Measurements from ENCODE around the gene MEIS3. TPM values are rescaled to one million over a fixed set of nuclear protein-coding genes. Genes with fewer than 3 reads are reported as not detected.

Gene MEIS3
- polyA plus RNA-seq, 4 donors, result 19.9 to 43.5 (median 28.2) TPM

GRCh38 chr19:47435883-47436417 is 16.6 kb upstream of the MEIS3 start:
- no peak for DNase-seq (ENCODE audit: low read depth in 4 of 4, low spot score in 3 of 4)

- no peak for DNase-seq (ENCODE audit: low read depth in 4 of 4, low spot score in 3 of 4)
Observed at GRCh38 chr19:47435196-47435595, 15.9 kb upstream of the MEIS3 start.

- no peak for DNase-seq (ENCODE audit: low read depth in 4 of 4, low spot score in 3 of 4)
Observed at GRCh38 chr19:47434088-47434487, 14.8 kb upstream of the MEIS3 start.

- no peak for DNase-seq (ENCODE audit: low read depth in 4 of 4, low spot score in 3 of 4)
Observed at GRCh38 chr19:47433121-47433520, 13.8 kb upstream of the MEIS3 start.

- DNase-seq (ENCODE audit: low read depth in 4 of 4, low spot score in 3 of 4), result no peak
Observed at GRCh38 chr19:47432499-47432898, 13.2 kb upstream of the MEIS3 start.

GRCh38 chr19:47432091-47432490 is 12.8 kb upstream of the MEIS3 start:
- no peak for DNase-seq (ENCODE audit: low read depth in 4 of 4, low spot score in 3 of 4)

- DNase-seq (ENCODE audit: low read depth in 4 of 4, low spot score in 3 of 4), result no peak
Observed at GRCh38 chr19:47430041-47430802, 10.9 kb upstream of the MEIS3 start.

GRCh38 chr19:47429140-47429793 is 9.9 kb upstream of the MEIS3 start:
- DNase-seq (ENCODE audit: low read depth in 4 of 4, low spot score in 3 of 4), result no peak

GRCh38 chr19:47428177-47428894 is 9.0 kb upstream of the MEIS3 start:
- DNase-seq (ENCODE audit: low read depth in 4 of 4, low spot score in 3 of 4), result peak in 3 of 4 donors; percentile 76 to 82 (median 77)

- no peak for DNase-seq (ENCODE audit: low read depth in 4 of 4, low spot score in 3 of 4)
Observed at GRCh38 chr19:47427241-47428176, 8.2 kb upstream of the MEIS3 start.

- no peak for DNase-seq (ENCODE audit: low read depth in 4 of 4, low spot score in 3 of 4)
Observed at GRCh38 chr19:47423203-47423882, 4.0 kb upstream of the MEIS3 start.

GRCh38 chr19:47422417-47423163 is 3.3 kb upstream of the MEIS3 start:
- no peak for DNase-seq (ENCODE audit: low read depth in 4 of 4, low spot score in 3 of 4)

GRCh38 chr19:47421844-47422395 is 2.6 kb upstream of the MEIS3 start:
- no peak for DNase-seq (ENCODE audit: low read depth in 4 of 4, low spot score in 3 of 4)

- no peak for DNase-seq (ENCODE audit: low read depth in 4 of 4, low spot score in 3 of 4)
Observed at GRCh38 chr19:47421244-47421786, 2.0 kb upstream of the MEIS3 start.

- DNase-seq (ENCODE audit: low read depth in 4 of 4, low spot score in 3 of 4), result no peak
Observed at GRCh38 chr19:47419789-47420188, 462 bp upstream of the MEIS3 start.

GRCh38 chr19:47418692-47419029 is 666 bp downstream of the MEIS3 start:
- DNase-seq (ENCODE audit: low read depth in 4 of 4, low spot score in 3 of 4), result no peak

- no peak for DNase-seq (ENCODE audit: low read depth in 4 of 4, low spot score in 3 of 4)
Observed at GRCh38 chr19:47417746-47418691, 1.3 kb downstream of the MEIS3 start.
